OCI-LY7 (cell line): ENCODE results near the gene CRAMP1. TPM values are rescaled to one million over a fixed set of nuclear protein-coding genes. Genes with fewer than 3 reads are reported as not detected.

ENCODE experiments used
- BruUV-seq: library from RNA; stranded (reverse); fragments of 400-500 nt; replicated peaks from 2 replicates; lab custom pipeline; 2021; lab: Mats Ljungman, UMichigan
- CTCF ChIA-PET: fragments of 300-600 bp; sonication (Branson Sonifier 250); formaldehyde crosslinking; loops from one replicate; lab custom pipeline; 2022; ENCODE audit warnings: antibody characterized with exemption; ENCODE audit not compliant: unreplicated experiment; lab: Charles Lee
- POLR2A ChIA-PET: fragments of 300-600 bp; sonication (Branson Sonifier 250); formaldehyde crosslinking; loops from one replicate; lab custom pipeline; 2022; ENCODE audit warnings: antibody characterized with exemption; lab: Charles Lee
- DNase-seq: peaks from one replicate; pipeline ENCODE4 v3.0.0-alpha.2; 2015; ENCODE audit warnings: low spot score
- H2AFZ ChIP-seq: fragments of 200-600 bp; sonication (generic), shearing (Covaris generic); 2 replicates; pipeline ENCODE4 v1.6.1; 2014; ENCODE audit warnings: mild to moderate bottlenecking, antibody characterized with exemption, low read length, moderate library complexity
- H3K27ac ChIP-seq: fragments of 200-600 bp; sonication (generic); 2 replicates; pipeline ENCODE4 v1.5.1; 2014; ENCODE audit warnings: mixed run types, low read depth, mild to moderate bottlenecking, moderate library complexity, low read length, inconsistent platforms; ENCODE audit not compliant: poor library complexity, severe bottlenecking
- H3K36me3 ChIP-seq: fragments of 200-600 bp; sonication (generic); 2 replicates; pipeline ENCODE4 v1.6.1; 2014; ENCODE audit warnings: mild to moderate bottlenecking, antibody characterized with exemption, low read length, moderate library complexity, mixed read lengths; ENCODE audit not compliant: insufficient read depth
- H3K4me1 ChIP-seq: fragments of 200-600 bp; sonication (generic); 2 replicates; pipeline ENCODE4 v1.5.1; 2014; ENCODE audit warnings: mild to moderate bottlenecking, low read length; ENCODE audit not compliant: insufficient read depth, poor library complexity, severe bottlenecking
- H3K4me2 ChIP-seq: fragments of 200-600 bp; sonication (generic); 2 replicates; pipeline ENCODE4 v1.6.1; 2014; ENCODE audit warnings: mild to moderate bottlenecking, low read length
- H3K4me3 ChIP-seq: fragments of 200-600 bp; sonication (generic); 2 replicates; pipeline ENCODE4 v1.5.1; 2014; ENCODE audit warnings: mild to moderate bottlenecking, low read depth, low read length; ENCODE audit not compliant: poor library complexity, severe bottlenecking
- H3K79me2 ChIP-seq: fragments of 200-600 bp; sonication (generic); 2 replicates; pipeline ENCODE4 v1.6.1; 2016; ENCODE audit warnings: low read depth, mild to moderate bottlenecking, low read length, moderate library complexity, mixed read lengths; ENCODE audit not compliant: insufficient read depth
- H3K9me2 ChIP-seq: fragments of 200-600 bp; sonication (generic); 2 replicates; pipeline ENCODE4 v1.6.1; 2016; ENCODE audit warnings: mild to moderate bottlenecking, low read length, mixed read lengths; ENCODE audit not compliant: insufficient read depth
- H3K9me3 ChIP-seq: fragments of 200-600 bp; sonication (generic); 2 replicates; pipeline ENCODE4 v1.6.1; 2014; ENCODE audit warnings: mild to moderate bottlenecking, mixed run types, low read length, mixed read lengths
- H4K20me1 ChIP-seq: fragments of 200-600 bp; sonication (generic); 2 replicates; pipeline ENCODE4 v1.6.1; 2014; ENCODE audit warnings: mild to moderate bottlenecking, antibody characterized with exemption, low read length, moderate library complexity, mixed read lengths; ENCODE audit not compliant: insufficient read depth
- EZH2phosphoT487 ChIP-seq: fragments of 200-600 bp; sonication (generic); IDR thresholded peaks from 2 replicates; pipeline ENCODE4 v1.6.1; 2018; ENCODE audit warnings: low read depth, borderline replicate concordance, mild to moderate bottlenecking, mixed run types, antibody characterized with exemption, low read length, moderate library complexity, mixed read lengths
- intact Hi-C: fragments of 100-400 bp; cut with micrococcal nuclease; formaldehyde crosslinking; loops from one replicate; pipeline ENCODE4 v1.10.0; 2022; ENCODE audit not compliant: unreplicated experiment
- total RNA-seq, 2 experiments: library from RNA; depleted of rRNA in 1 of 2; stranded (reverse); fragments of >200 nt in 1 of 2; shearing (Covaris generic) in 1 of 2; gene quantifications; 2 replicates each; pipeline ENCODE4 v1.2.3, GENCODE V29; 2014 to 2022
- TF ChIP-seq, protein P1 (sequence below): fragments of 200-600 bp; sonication (generic); conservative IDR thresholded peaks from 2 replicates; pipeline ENCODE4 v1.5.1; 2014; ENCODE audit warnings: mild to moderate bottlenecking, antibody characterized with exemption, low read length, moderate library complexity, mixed read lengths

The CRAMP1 gene
- total RNA-seq, 2 experiments from 2014 or later: 10.5 to 33.6 TPM

DNA sequence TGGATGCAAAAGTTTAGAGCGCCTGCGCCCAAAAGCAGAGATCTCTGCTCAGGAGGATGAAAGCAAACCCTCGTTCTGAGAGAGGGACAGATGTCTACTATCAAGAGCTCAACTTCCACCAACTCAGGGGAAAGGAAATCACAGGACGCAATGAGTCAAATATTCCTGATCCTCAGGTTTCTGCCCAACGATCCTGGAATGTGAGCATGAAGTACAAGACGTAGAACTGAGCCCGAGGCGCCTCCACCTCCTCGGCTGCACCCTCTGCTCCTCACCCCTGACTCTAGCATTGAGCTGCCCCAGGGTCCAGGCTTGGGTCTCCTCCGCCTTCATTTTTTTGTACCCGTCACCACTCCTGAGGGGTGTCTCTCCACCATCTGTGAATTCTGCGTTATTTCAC lies 15.6 kb upstream of the CRAMP1 start:
- intact Hi-C loops: no loop called here
- no peak for DNase-seq
- Histone ChIP-seq H2AFZ (no peak overlapping the region), H3K4me2 (no peak overlapping the region), H3K4me3 (no peak overlapping the region), H3K9me2 (no peaks in the 10 kb centered on the region), H3K79me2 (no peaks in the 10 kb centered on the region), H3K4me1 (no peaks in the 10 kb centered on the region), H3K36me3 (no peaks in the 10 kb centered on the region), H3K27ac (no peak overlapping the region), H4K20me1 (no peaks in the 10 kb centered on the region), H3K9me3 (no peaks in the 10 kb centered on the region)
- POLR2A ChIA-PET: interaction anchor here (0.6 kb wide), 1 partner anchor 1352 kb away, joined by 3 read pairs; no protein-coding TSS in a partner anchor
- BruUV-seq: no TSS peak
- CTCF ChIA-PET: no interaction called here
- TF ChIP-seq, protein P1, sequence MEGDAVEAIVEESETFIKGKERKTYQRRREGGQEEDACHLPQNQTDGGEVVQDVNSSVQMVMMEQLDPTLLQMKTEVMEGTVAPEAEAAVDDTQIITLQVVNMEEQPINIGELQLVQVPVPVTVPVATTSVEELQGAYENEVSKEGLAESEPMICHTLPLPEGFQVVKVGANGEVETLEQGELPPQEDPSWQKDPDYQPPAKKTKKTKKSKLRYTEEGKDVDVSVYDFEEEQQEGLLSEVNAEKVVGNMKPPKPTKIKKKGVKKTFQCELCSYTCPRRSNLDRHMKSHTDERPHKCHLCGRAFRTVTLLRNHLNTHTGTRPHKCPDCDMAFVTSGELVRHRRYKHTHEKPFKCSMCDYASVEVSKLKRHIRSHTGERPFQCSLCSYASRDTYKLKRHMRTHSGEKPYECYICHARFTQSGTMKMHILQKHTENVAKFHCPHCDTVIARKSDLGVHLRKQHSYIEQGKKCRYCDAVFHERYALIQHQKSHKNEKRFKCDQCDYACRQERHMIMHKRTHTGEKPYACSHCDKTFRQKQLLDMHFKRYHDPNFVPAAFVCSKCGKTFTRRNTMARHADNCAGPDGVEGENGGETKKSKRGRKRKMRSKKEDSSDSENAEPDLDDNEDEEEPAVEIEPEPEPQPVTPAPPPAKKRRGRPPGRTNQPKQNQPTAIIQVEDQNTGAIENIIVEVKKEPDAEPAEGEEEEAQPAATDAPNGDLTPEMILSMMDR: no peak
- no peak for TF ChIP-seq EZH2phosphoT487

DNA sequence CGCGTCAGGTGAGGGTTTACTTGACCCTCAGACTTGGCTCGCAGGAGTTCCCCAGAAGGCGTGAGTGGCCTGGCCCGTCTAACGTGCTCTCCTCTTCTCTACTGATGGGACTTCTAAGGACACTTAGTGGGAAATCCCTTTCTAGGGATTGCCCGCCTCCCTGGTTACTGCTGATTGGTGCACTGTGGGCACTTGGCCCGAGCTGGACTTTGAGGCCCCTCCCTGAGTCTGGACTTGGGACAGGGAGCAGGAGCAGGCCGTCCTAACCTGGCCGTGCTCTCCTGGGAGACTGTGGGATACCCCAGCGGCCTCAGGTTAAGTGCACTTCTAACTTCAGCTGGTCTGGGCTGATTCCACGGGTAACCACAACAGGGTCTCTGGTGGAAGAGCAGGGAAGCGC lies 15.0 kb upstream of the CRAMP1 start:
- H2AFZ ChIP-seq: no peak overlapping the region
- BruUV-seq: no TSS peak
- H3K9me2 ChIP-seq: no peaks in the 10 kb centered on the region
- no peak for TF ChIP-seq EZH2phosphoT487
- TF ChIP-seq, protein P1: no peak
- intact Hi-C loops: no loop called here
- H3K4me2 ChIP-seq: no peak overlapping the region
- H3K4me1 ChIP-seq: no peaks in the 10 kb centered on the region
- H3K27ac ChIP-seq: no peak overlapping the region
- H4K20me1 ChIP-seq: no peaks in the 10 kb centered on the region
- no peak for DNase-seq
- ChIA-PET POLR2A (no interaction called here), CTCF (no interaction called here)
- H3K36me3 ChIP-seq: no peaks in the 10 kb centered on the region
- H3K4me3 ChIP-seq: no peak overlapping the region
- no peaks in the 10 kb centered on the region for H3K9me3 ChIP-seq
- no peaks in the 10 kb centered on the region for H3K79me2 ChIP-seq

DNA sequence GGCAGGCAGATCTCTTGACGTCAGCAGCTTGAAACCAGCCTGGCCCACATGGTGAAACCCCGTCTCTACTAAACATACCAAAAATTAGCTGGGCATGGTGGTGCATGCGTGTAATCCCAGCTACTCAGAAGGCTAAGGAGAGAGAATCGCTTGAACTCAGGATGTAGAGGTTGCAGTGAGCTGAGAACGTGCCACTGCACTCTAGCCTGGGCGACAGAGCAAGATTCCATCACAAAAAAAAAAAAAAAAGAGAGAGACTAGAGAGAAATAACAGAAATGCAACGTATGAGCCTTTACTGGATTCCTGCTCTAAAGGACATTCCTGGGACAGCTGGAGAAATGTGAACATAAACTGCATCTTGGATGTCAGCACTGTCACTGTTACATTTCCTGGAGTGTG lies 11.1 kb upstream of the CRAMP1 start:
- no peaks in the 10 kb centered on the region for H3K79me2 ChIP-seq
- peaks cover under 1% of the 10 kb centered on the region; the same call in 1 of the 2 replicates for H3K36me3 ChIP-seq
- no peak for TF ChIP-seq EZH2phosphoT487
- TF ChIP-seq, protein P1: no peak
- BruUV-seq: no TSS peak
- ChIA-PET CTCF (no interaction called here), POLR2A (no interaction called here)
- H3K4me2 ChIP-seq: no peak overlapping the region
- H3K9me2 ChIP-seq: no peaks in the 10 kb centered on the region
- no peak overlapping the region for H3K4me3 ChIP-seq
- H2AFZ ChIP-seq: no peak overlapping the region
- H4K20me1 ChIP-seq: no peaks in the 10 kb centered on the region
- intact Hi-C loops: no loop called here
- no peaks in the 10 kb centered on the region for H3K4me1 ChIP-seq
- no peaks in the 10 kb centered on the region for H3K9me3 ChIP-seq
- H3K27ac ChIP-seq: no peak overlapping the region
- no peak for DNase-seq
